Measurements from ENCODE around the gene ZNF225. TPM values are rescaled to one million over a fixed set of nuclear protein-coding genes. Genes with fewer than 3 reads are reported as not detected.

ZNF225 gene
- total RNA-seq (10 to 100 TPM; 11.0 to 11.3 TPM), polyA plus RNA-seq (1 to 10 TPM; 1.0 to 3.3 (median 3.1) TPM), total RNA-seq (5.4 to 23.2 (median 11.1) reads per million in 6 experiments)

GRCh38 chr19:44113138-44113783, at the start of gene ZNF225:
Gene ZNF225, plus strand, starts transcription at chr19:44113399. Its CDS starts 2,429 bp downstream, at chr19:44115828.
- DNase-seq (peak; percentile 52 to 92 (median 82)), ATAC-seq (peak; percentile 97)
- POLR2A ChIA-PET, result interaction anchor here (0.8 to 2.1 kb wide), 3 partner anchors 52 to 286 kb away, joined by 3 to 7 read pairs (median 3); partner anchors contain the start of genes ZNF226, ZNF235 and ZNF283
- Mint-ChIP-seq H3K36me3 (peaks cover 17 to 33% (median 20%) of the 10 kb centered on the region in 3 donors), H3K4me1 (peaks cover 7 to 37% (median 31%) of the 10 kb centered on the region in 4 donors), H3K27me3 (no peaks in the 10 kb centered on the region), H3K4me3 (peak within 1 kb of the TSS; percentile 96 to 100 (median 100)), H3K27ac (peak within 1 kb of the TSS; percentile 87 to 97 (median 94)), H3K9me3 (peaks cover 0 to 39% (median 20%) of the 10 kb centered on the region in 9 donors)

- POLR2A ChIA-PET, result no interaction called here
- Mint-ChIP-seq H3K9me3 (peaks cover 23 to 91% (median 50%) of the 10 kb centered on the region in 9 donors), H3K36me3 (peaks cover 52 to 78% (median 69%) of the 10 kb centered on the region in 3 donors), H3K27me3 (no peaks in the 10 kb centered on the region), H3K4me1 (peaks cover under 1 to 5% (median 4%) of the 10 kb centered on the region in 4 donors), H3K27ac (no peak overlapping the region), H3K4me3 (peak overlapping the region in 1 of 10 donors; percentile 10)
- no peak for ATAC-seq
- no peak for DNase-seq
Observed at GRCh38 chr19:44066305-44066704, 46.9 kb upstream of the ZNF225 start.

GRCh38 chr19:44069415-44069814, 43.8 kb upstream of the ZNF225 start:
- Mint-ChIP-seq H3K4me1 (peaks cover 12 to 28% (median 25%) of the 10 kb centered on the region in 4 donors), H3K9me3 (peaks cover 23 to 69% (median 46%) of the 10 kb centered on the region in 9 donors), H3K27ac (no peak overlapping the region), H3K4me3 (no peak overlapping the region), H3K27me3 (no peaks in the 10 kb centered on the region), H3K36me3 (peaks cover 21 to 58% (median 38%) of the 10 kb centered on the region in 3 donors)
- POLR2A ChIA-PET, result no interaction called here
- no peak for DNase-seq
- ATAC-seq, result no peak

- DNase-seq (peak; percentile 58 to 93 (median 80)), ATAC-seq (peak; percentile 99 to 100)
- Mint-ChIP-seq H3K9me3 (peaks cover 11 to 48% (median 32%) of the 10 kb centered on the region in 9 donors), H3K4me1 (peaks cover 14 to 37% (median 26%) of the 10 kb centered on the region in 4 donors), H3K27ac (peak within 1 kb of the TSS; percentile 60 to 91 (median 82)), H3K27me3 (no peaks in the 10 kb centered on the region), H3K36me3 (peaks cover 15 to 43% (median 25%) of the 10 kb centered on the region in 3 donors), H3K4me3 (peak within 1 kb of the TSS; percentile 86 to 95 (median 92))
- POLR2A ChIA-PET, result interaction anchor here (0.7 to 1.7 kb wide), 5 partner anchors 21 to 1670 kb away, joined by 4 to 11 read pairs (median 5); partner anchors contain the start of gene ZNF224
Observed at GRCh38 chr19:44071824-44072542, 41.2 kb upstream of the ZNF225 start, which contains the start of gene ZNF284. Gene ZNF284, plus strand, starts transcription at chr19:44072159. Its CDS starts 4,231 bp downstream, at chr19:44076390.

GRCh38 chr19:44072543-44073401, 40.4 kb upstream of the ZNF225 start:
- peaks cover 19 to 39% (median 23%) of the 10 kb centered on the region in 3 donors for H3K36me3 Mint-ChIP-seq
- H3K27me3 Mint-ChIP-seq, result no peaks in the 10 kb centered on the region
- ATAC-seq (no peak), DNase-seq (no peak)
- POLR2A ChIA-PET, result interaction anchor here (1.4 to 1.7 kb wide), 2 partner anchors 22 kb away, joined by 5 to 11 read pairs; partner anchors contain the start of gene ZNF224
- peak overlapping the region; percentile 86 to 95 (median 92) for H3K4me3 Mint-ChIP-seq
- H3K4me1 Mint-ChIP-seq, result peaks cover 14 to 37% (median 26%) of the 10 kb centered on the region in 4 donors
- peaks cover 10 to 41% (median 28%) of the 10 kb centered on the region in 9 donors for H3K9me3 Mint-ChIP-seq
- H3K27ac Mint-ChIP-seq, result peak overlapping the region in 9 of 10 donors; percentile 19 to 91 (median 82)

- DNase-seq, result no peak
- H3K4me3 Mint-ChIP-seq, result no peak overlapping the region
Observed at GRCh38 chr19:44076325-44076724, 36.9 kb upstream of the ZNF225 start.

GRCh38 chr19:44092108-44092507, 21.1 kb upstream of the ZNF225 start:
- no peak overlapping the region for H3K27ac Mint-ChIP-seq
- H3K27me3 Mint-ChIP-seq, result no peaks in the 10 kb centered on the region
- no peak for ATAC-seq
- no peak for DNase-seq
- POLR2A ChIA-PET, result no interaction called here
- peaks cover 7 to 21% (median 16%) of the 10 kb centered on the region in 4 donors for H3K4me1 Mint-ChIP-seq
- peaks cover 0 to 7% (median 0%) of the 10 kb centered on the region in 9 donors for H3K9me3 Mint-ChIP-seq
- H3K36me3 Mint-ChIP-seq, result peaks cover 10 to 22% (median 20%) of the 10 kb centered on the region in 3 donors
- peak overlapping the region in 1 of 10 donors; percentile 50 for H3K4me3 Mint-ChIP-seq

More at GRCh38 chr19:44076325-44076724, 36.9 kb upstream of the ZNF225 start:
- peaks cover 13 to 33% (median 21%) of the 10 kb centered on the region in 4 donors for H3K4me1 Mint-ChIP-seq
- no peak overlapping the region for H3K27ac Mint-ChIP-seq
- no peak for ATAC-seq
- H3K36me3 Mint-ChIP-seq, result peaks cover 16 to 40% (median 40%) of the 10 kb centered on the region in 3 donors
- peaks cover 0 to 10% (median 7%) of the 10 kb centered on the region in 9 donors for H3K9me3 Mint-ChIP-seq
- H3K27me3 Mint-ChIP-seq, result no peaks in the 10 kb centered on the region
- POLR2A ChIA-PET, result no interaction called here

GRCh38 chr19:44093931-44094765, 19.1 kb upstream of the ZNF225 start, which contains the start of gene ZNF224:
Gene ZNF224, plus strand, starts transcription at chr19:44094361. Its CDS starts 3,513 bp downstream, at chr19:44097874.
- H3K36me3 Mint-ChIP-seq, result peaks cover 14 to 29% (median 22%) of the 10 kb centered on the region in 3 donors
- H3K4me3 Mint-ChIP-seq, result peak within 1 kb of the TSS; percentile 84 to 99 (median 98)
- DNase-seq (peak; percentile 59 to 89 (median 76)), ATAC-seq (peak; percentile 81 to 87)
- POLR2A ChIA-PET, result interaction anchor here (0.6 to 2.5 kb wide), 9 partner anchors 16 to 1791 kb away, joined by 3 to 11 read pairs (median 4); partner anchors contain the start of genes ZNF226, ZNF230 and ZNF284
- H3K4me1 Mint-ChIP-seq, result peaks cover 9 to 29% (median 26%) of the 10 kb centered on the region in 4 donors
- H3K27me3 Mint-ChIP-seq, result no peaks in the 10 kb centered on the region
- H3K27ac Mint-ChIP-seq, result peak within 1 kb of the TSS; percentile 81 to 97 (median 90)
- H3K9me3 Mint-ChIP-seq, result peaks cover 0 to 7% (median 0%) of the 10 kb centered on the region in 9 donors

GRCh38 chr19:44107751-44108150, 5.4 kb upstream of the ZNF225 start:
- no peak for ATAC-seq
- Mint-ChIP-seq H3K27me3 (no peaks in the 10 kb centered on the region), H3K27ac (no peak overlapping the region), H3K9me3 (peaks cover 16 to 93% (median 56%) of the 10 kb centered on the region in 9 donors), H3K36me3 (peaks cover 42 to 67% (median 45%) of the 10 kb centered on the region in 3 donors), H3K4me3 (no peak overlapping the region), H3K4me1 (peaks cover 1 to 12% (median 8%) of the 10 kb centered on the region in 4 donors)
- DNase-seq, result no peak
- POLR2A ChIA-PET, result no interaction called here

- H3K4me1 Mint-ChIP-seq, result peaks cover 4 to 27% (median 17%) of the 10 kb centered on the region in 4 donors
- peaks cover 25 to 50% (median 32%) of the 10 kb centered on the region in 3 donors for H3K36me3 Mint-ChIP-seq
- no peaks in the 10 kb centered on the region for H3K27me3 Mint-ChIP-seq
- POLR2A ChIA-PET, result interaction anchor here (1.4 kb wide), 1 partner anchor 15 kb away, joined by 3 read pairs; no protein-coding TSS in a partner anchor
- ATAC-seq (no peak), DNase-seq (no peak)
- no peak overlapping the region for H3K27ac Mint-ChIP-seq
- peaks cover 10 to 76% (median 46%) of the 10 kb centered on the region in 9 donors for H3K9me3 Mint-ChIP-seq
- H3K4me3 Mint-ChIP-seq, result no peak overlapping the region
Observed at GRCh38 chr19:44109458-44109857, 3.7 kb upstream of the ZNF225 start.
